ENCODE data around the gene ASB11.

- TF ChIP-seq CTCF (IDR thresholded peaks at IDR 0.05) (no peak), POLR2A (IDR thresholded peaks at IDR 0.05) (no peak)
Measured at GRCh38 chrX:15236146-15236545, 79.3 kb downstream of the ASB11 start.

All from lower leg skin (tissue), 3 donors.